ENCODE data around the gene RSAD2. TPM values are rescaled to one million over a fixed set of nuclear protein-coding genes. Genes with fewer than 3 reads are reported as not detected.

RSAD2 gene
- total RNA-seq, 2 donors from 2014 or later: 2.2 to 6.8 TPM

DNA sequence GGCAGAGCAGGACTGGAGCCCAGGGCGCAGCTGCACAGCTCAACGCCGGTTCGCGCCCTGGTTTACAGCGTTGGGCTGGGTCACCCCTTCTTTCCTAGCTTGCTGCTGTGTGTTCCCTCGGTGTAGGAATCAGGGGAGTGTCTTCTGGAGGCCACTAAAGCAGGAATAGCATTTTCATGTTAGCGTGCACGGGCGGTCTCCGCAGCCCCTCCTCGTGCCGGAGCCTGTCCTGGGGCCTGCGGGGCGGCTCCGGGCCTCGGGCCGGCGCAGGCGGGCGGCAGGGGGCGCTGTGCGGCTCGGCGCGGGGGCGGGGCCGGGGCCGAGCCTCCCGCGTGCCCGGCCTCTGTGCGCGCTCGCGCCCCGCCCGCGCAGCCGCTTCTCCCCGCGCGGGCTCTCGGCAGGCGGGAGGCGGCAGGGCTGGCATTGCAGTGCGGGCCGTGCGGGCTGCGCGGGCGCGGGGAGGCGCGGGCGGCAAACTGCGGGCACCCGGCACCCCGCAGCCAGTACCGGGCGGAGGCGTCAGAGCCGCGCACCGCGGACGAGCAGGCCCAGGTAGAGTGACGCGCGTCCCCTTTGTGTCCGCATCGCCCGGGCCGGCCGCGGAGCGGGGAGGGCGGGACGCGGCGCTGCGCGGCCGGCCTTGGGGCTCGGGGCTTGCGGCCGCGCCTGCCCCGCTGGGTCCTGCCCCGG, 39.6 kb downstream of the RSAD2 start, which contains the start of gene RNF144A:
RNF144A (plus strand) TSS at position 342 of the 690 bp plus-strand sequence. CDS start 79,515 bp downstream, outside the sequence.
- H3K4me1 Mint-ChIP-seq (ENCODE audit: low read depth in 2 of 2): peaks cover 46 to 50% of the 10 kb centered on the region in 2 donors
- H3K9me3 Mint-ChIP-seq: no peaks in the 10 kb centered on the region
- H3K27ac Mint-ChIP-seq: peak within 1 kb of the TSS; percentile 17 to 60
- DNase-seq (ENCODE audit: low spot score) (peak; percentile 84), ATAC-seq (peak; percentile 92 to 93)
- peaks cover 7% of the 10 kb centered on the region for H3K36me3 Mint-ChIP-seq
- no peaks in the 10 kb centered on the region for H3K27me3 Mint-ChIP-seq
- H3K4me3 Mint-ChIP-seq: peak within 1 kb of the TSS; percentile 81

DNA sequence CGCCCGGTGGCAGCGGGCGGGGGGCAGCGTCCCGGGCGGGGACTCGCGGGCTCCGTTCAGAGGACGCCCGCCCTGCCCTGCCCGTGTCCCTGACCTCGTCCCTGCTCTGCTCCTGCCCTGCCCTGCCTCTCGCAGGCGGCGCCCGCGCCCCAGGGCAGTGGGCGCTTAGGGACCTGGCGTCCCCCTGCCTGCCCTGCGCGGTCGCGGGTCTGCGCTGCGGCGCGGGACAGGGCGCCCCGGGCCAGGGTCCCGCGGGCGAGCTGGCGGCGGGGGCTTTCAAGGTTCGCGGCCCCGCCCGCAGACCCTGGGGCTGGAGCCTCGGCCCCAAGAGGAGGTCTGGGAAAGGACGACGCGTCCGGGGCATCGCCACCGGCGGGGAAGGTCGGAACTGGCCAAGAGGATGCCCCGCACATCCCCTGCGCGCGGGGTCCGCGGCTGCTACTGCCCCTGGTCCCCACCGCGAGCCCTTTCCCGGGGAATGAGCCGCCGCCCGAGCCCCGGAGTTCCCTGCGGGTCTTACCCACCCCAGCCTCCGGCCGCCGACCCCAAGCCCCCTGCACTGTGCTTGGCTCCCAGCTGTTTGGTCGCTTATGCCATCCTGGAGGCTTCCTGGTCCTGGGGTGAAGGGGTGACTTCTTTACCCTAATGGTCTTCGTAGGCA, 40.3 kb downstream of the RSAD2 start:
- DNase-seq (ENCODE audit: low spot score): no peak
- Mint-ChIP-seq H3K9me3 (no peaks in the 10 kb centered on the region), H3K4me3 (peak overlapping the region; percentile 81), H3K4me1 (ENCODE audit: low read depth in 2 of 2) (peaks cover 40 to 44% of the 10 kb centered on the region in 2 donors), H3K27ac (peak overlapping the region in 1 of 2 donors; percentile 60), H3K36me3 (peaks cover 7% of the 10 kb centered on the region), H3K27me3 (no peaks in the 10 kb centered on the region)
- peak; percentile 61 to 66 for ATAC-seq

DNA sequence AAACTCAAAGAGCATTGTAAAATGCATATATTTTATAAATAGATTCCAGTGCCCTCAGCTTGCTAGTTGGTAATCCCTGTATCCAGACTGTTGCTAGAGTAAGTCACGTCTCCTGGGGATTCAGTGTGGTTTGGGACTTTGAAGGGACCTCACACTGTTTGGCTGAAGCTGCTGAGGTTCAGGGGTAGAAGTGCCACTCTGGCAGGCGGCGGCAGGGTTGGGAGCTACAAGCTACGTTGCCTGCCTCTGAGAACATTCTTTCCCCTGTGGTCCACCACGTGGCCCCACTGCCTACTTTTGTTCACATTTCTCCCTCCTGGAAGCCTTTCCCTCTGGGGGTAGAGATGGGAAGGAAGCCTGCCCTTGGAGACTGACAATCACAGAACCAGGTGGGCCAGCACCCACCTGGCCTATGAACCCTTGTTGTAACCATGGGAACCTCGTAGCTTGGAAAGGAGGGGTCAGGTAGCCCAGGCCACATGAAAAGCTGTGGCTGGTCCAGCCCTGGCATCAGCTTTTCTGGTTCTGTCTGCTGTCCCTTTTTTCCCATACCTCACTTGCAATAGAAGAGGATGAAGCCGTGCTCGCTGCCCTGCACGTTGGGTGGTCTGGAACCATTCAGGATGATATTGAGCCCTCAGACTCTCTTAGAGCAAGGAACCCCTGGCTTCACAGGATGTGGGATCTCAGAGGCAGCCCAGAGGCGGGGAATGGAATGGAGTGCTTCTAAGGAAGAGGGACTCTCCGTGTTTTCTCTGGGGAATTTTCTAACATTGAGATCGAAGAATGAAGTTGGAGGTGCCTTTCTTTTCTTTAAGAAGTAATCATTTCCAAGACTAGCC, 42.5 kb downstream of the RSAD2 start:
- Mint-ChIP-seq H3K27me3 (no peaks in the 10 kb centered on the region), H3K4me3 (no peak overlapping the region), H3K36me3 (no peaks in the 10 kb centered on the region), H3K9me3 (no peaks in the 10 kb centered on the region), H3K27ac (peak overlapping the region in 1 of 2 donors; percentile 26), H3K4me1 (ENCODE audit: low read depth in 2 of 2) (peaks cover 36 to 46% of the 10 kb centered on the region in 2 donors)
- DNase-seq (ENCODE audit: low spot score) (no peak), ATAC-seq (no peak)

DNA sequence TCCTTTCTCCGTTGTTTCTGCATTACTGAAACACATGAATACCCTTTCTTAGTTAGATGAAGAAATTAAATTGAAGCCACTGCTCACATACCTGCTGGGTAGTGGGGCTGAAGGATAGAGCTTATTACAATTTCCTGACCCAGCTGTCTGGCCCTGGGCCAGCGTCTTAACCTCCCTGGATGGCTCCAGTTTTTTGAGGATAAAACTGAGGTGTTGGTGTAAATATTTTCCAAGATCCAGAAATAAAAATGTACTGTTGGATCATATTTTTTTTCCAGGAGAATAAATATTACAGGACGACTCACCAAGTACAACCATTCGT, 43.1 kb downstream of the RSAD2 start:
- H3K9me3 Mint-ChIP-seq: no peaks in the 10 kb centered on the region
- peaks cover 4% of the 10 kb centered on the region for H3K36me3 Mint-ChIP-seq
- H3K27ac Mint-ChIP-seq: peak overlapping the region in 1 of 2 donors; percentile 26
- DNase-seq (ENCODE audit: low spot score): no peak
- ATAC-seq: no peak
- no peak overlapping the region for H3K4me3 Mint-ChIP-seq
- peaks cover 35 to 46% of the 10 kb centered on the region in 2 donors for H3K4me1 Mint-ChIP-seq (ENCODE audit: low read depth in 2 of 2)
- no peaks in the 10 kb centered on the region for H3K27me3 Mint-ChIP-seq

DNA sequence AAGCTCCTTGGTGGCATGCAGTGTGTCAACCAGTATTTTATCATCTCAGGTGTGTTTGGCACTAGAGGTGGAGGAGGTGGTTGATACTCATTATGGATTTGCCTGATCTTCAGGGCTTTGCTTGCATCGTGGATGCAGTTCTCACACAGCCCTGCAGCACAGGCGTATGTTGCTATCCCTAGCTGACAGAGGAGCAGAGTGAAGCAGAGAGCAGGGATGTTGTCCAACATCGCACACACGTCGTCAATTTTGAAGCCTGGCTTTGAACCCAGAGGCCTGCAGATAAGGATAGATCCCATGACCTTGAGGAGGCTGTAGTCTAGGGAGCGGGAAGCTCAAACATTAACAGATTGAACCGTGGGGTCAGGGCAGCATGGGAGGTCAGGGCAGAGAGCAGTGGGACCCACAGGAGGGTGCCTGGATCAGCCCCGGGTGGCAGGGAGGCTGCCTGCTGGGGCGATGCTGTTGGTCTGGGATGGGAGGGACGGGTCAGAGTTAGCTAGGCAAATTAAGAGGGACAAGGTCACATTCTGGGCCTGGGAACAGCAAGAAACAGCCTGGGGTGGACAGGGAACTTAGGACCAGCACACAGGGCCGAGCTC, 43.8 kb downstream of the RSAD2 start:
- Mint-ChIP-seq H3K4me1 (ENCODE audit: low read depth in 2 of 2) (peaks cover 37 to 49% of the 10 kb centered on the region in 2 donors), H3K9me3 (no peaks in the 10 kb centered on the region), H3K27me3 (no peaks in the 10 kb centered on the region), H3K36me3 (peaks cover 7% of the 10 kb centered on the region), H3K4me3 (peak overlapping the region; percentile 27), H3K27ac (peak overlapping the region in 1 of 2 donors; percentile 26)
- ATAC-seq: no peak
- DNase-seq (ENCODE audit: low spot score): no peak

DNA sequence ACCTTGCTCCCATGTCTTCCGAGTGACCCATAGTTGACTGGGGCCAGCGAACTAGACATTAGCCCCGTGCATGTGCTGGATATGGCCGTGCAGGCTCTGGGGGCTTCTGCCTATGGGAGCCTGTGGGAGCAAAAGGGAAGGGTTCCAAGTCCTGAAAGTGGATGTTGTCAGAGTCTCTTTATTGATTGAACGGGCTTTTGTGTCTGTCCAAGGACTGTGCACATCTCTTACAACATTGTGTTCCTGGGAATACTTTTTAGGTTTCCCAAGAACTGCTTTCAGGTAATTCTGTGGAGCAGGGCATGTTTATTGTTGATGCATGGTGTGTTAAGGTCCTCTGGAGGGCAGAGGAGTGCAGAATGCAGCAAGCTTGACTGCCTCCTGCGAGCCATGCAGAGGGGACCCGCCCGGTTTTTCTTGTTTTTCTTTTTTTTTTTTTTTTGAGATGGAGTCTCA, 44.7 kb downstream of the RSAD2 start:
- DNase-seq (ENCODE audit: low spot score) (no peak), ATAC-seq (no peak)
- no peaks in the 10 kb centered on the region for H3K27me3 Mint-ChIP-seq
- H3K27ac Mint-ChIP-seq: no peak overlapping the region
- no peaks in the 10 kb centered on the region for H3K9me3 Mint-ChIP-seq
- peaks cover 40 to 49% of the 10 kb centered on the region in 2 donors for H3K4me1 Mint-ChIP-seq (ENCODE audit: low read depth in 2 of 2)
- H3K4me3 Mint-ChIP-seq: no peak overlapping the region
- peaks cover 7% of the 10 kb centered on the region for H3K36me3 Mint-ChIP-seq

DNA sequence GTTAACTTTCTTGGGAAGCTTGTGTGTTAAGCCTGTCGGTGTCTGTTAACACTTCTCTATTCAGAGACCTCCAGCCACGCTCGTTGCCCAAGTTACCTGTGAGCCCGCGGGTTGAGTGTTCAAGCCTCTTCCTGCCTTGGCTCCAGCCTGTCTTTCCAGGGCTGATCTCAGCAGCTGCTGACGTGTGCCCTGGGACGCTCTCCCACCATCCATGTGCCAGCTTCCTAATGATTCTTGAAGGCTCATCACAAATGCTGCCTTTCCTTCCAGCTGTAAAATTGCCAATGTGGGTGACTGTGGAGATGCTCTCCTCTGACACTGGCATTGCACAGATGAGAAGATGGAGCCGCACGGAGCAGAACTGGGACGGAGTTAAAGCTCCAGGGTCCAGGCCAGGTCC, 45.7 kb downstream of the RSAD2 start:
- Mint-ChIP-seq H3K9me3 (no peaks in the 10 kb centered on the region), H3K27ac (peak overlapping the region in 1 of 2 donors; percentile 56), H3K27me3 (no peaks in the 10 kb centered on the region), H3K36me3 (peaks cover 11% of the 10 kb centered on the region), H3K4me3 (no peak overlapping the region), H3K4me1 (ENCODE audit: low read depth in 2 of 2) (peaks cover 45 to 52% of the 10 kb centered on the region in 2 donors)
- DNase-seq (ENCODE audit: low spot score) (no peak), ATAC-seq (no peak)

DNA sequence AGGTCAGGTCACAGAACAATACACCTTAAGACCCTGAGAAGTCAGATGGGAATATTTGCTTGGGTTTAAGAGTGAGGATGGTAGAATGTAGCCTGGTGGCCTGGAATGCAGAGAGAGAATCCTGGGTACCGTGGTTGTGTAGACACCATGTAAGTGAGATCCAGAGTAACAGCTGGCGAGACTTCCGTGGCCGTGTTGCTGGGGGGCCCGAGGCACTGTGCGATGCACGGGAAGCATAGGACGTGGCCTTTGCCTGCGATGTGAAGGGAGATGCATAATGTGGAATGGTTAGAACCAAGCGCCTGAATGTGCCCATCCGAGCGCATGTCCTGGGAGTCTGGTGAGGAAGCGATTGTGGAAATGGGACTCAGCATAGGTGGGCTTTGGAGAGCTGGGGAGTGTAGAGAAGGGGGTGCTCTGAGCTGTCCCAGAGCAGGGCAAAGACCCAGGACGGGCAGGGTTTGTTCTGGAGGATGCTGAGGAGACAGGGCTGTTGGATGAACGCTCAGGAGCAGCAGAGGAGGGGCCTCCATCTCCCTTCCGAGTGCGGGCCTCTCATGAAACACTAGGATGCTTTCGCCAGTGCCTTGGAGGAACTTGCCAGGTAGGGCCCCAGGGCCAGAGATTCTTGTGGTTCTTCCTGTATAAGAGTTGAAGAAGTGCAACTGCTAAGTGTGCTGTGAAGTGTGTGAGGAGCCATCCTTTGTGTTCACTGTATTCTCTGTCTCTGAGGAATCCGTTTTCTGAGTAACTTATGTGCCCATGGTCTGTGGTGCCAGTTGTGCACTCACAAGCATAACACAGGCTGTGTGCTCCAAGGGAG, 46.7 kb downstream of the RSAD2 start:
- DNase-seq (ENCODE audit: low spot score): no peak
- Mint-ChIP-seq H3K27me3 (no peaks in the 10 kb centered on the region), H3K36me3 (peaks cover 18% of the 10 kb centered on the region), H3K4me3 (no peak overlapping the region), H3K27ac (peak overlapping the region in 1 of 2 donors; percentile 56), H3K4me1 (ENCODE audit: low read depth in 2 of 2) (peaks cover 46 to 54% of the 10 kb centered on the region in 2 donors), H3K9me3 (no peaks in the 10 kb centered on the region)
- ATAC-seq: no peak

DNA sequence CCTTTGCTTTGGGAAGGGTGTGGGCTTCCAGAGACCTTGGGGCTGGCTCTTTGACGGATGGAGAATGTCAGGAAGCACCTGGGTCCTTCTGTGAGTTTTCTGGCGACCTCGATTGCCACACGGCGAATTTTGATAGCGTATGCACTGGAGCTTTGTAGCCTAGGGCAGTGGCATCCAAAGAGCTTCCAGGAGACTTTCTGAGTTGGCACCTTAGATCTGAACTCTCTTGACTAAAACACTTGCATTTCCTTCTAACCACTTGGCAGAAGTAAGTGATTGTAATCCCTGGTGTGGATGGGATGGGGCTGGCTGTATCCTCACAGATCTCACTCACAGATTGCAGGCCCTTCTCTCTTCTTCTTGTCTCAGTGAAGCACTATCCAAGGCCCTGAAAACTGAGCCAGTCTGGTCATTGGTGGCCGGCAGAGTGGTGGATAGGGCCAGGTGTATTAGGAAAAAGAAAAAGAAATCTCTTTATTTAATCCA, 47.4 kb downstream of the RSAD2 start:
- ATAC-seq (no peak), DNase-seq (ENCODE audit: low spot score) (no peak)
- peaks cover 18% of the 10 kb centered on the region for H3K36me3 Mint-ChIP-seq
- peaks cover 46 to 57% of the 10 kb centered on the region in 2 donors for H3K4me1 Mint-ChIP-seq (ENCODE audit: low read depth in 2 of 2)
- H3K27ac Mint-ChIP-seq: peak overlapping the region; percentile 56 to 61
- H3K27me3 Mint-ChIP-seq: no peaks in the 10 kb centered on the region
- no peak overlapping the region for H3K4me3 Mint-ChIP-seq
- H3K9me3 Mint-ChIP-seq: no peaks in the 10 kb centered on the region

DNA sequence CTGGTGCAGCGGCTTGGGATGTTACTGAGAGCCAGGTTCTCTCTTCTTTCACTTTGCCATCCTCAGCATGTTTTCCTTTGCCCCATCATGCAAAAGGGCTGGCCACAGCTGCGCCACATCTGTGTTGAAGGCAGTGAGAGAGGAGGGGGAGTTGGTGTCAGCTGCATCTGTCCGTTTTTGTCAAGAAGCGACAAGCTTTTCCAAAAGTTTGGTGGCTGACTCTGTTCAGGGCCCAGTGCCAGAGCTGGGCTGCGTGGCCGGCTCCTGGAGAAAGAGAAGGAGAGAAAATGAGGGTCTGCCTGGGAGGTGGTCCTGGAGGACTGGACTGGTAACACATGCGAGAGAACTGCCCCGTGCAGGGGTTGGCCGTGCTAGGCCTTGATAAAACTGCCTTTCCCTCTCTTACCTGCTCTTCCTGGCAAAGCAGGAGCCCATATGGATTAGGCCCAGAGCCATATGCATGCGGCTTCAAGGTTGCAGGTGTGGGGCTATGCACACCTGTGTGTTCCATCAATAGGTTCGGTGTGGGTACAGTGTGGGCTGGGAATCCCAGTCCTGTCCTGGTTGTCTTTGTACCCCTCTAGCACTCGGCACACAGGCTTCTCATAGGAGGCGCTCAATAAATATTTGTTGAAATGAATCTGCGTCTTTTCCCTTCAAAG, 48.6 kb downstream of the RSAD2 start:
- H3K4me3 Mint-ChIP-seq: no peak overlapping the region
- peaks cover 45 to 55% of the 10 kb centered on the region in 2 donors for H3K4me1 Mint-ChIP-seq (ENCODE audit: low read depth in 2 of 2)
- no peaks in the 10 kb centered on the region for H3K27me3 Mint-ChIP-seq
- DNase-seq (ENCODE audit: low spot score) (no peak), ATAC-seq (no peak)
- peaks cover 18% of the 10 kb centered on the region for H3K36me3 Mint-ChIP-seq
- no peaks in the 10 kb centered on the region for H3K9me3 Mint-ChIP-seq
- H3K27ac Mint-ChIP-seq: peak overlapping the region; percentile 56 to 61

DNA sequence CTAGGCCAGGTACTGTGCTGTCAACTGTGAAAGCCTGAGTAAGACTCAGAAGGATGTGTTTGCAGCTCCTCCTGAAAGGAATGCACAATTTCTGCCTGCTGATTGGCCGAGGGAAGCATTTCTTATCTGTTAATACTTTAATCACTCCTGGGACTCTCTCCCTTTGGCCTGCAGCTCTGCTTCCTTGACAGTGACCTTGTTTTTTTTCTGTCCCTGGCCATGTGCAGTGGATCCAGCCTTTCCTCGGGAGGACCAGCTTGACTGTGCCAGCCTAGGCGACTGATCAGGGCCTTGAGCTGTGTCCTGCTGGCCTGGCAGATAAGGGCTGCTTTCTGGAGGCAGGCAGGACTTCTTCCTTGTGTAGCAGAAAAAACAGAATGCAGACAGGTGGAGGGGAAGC, 49.6 kb downstream of the RSAD2 start:
- Mint-ChIP-seq H3K4me1 (ENCODE audit: low read depth in 2 of 2) (peaks cover 50 to 60% of the 10 kb centered on the region in 2 donors), H3K27me3 (no peaks in the 10 kb centered on the region), H3K4me3 (no peak overlapping the region), H3K36me3 (peaks cover 18% of the 10 kb centered on the region), H3K27ac (no peak overlapping the region), H3K9me3 (no peaks in the 10 kb centered on the region)
- peak in 1 of 2 donors; percentile 8 for ATAC-seq
- DNase-seq (ENCODE audit: low spot score): no peak

DNA sequence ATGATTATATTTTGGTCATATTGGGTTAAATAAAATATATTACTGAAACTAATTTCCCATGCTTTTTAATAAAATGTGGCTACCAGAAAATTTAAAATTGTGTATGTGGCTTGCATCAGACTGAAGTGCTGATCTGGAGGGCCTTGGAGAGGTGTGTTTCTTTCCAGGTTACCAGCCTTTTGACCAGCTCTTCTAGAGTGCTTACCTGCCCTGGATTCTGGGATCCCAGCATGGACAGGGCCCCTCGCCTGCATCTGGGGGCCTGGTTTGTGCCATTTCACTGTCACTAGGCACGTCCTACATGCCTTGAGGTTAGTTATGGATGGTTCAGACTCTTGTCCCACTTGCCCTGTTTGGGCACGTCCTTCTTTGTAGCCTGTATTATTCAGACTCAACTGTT, 50.2 kb downstream of the RSAD2 start:
- Mint-ChIP-seq H3K27me3 (no peaks in the 10 kb centered on the region), H3K4me1 (ENCODE audit: low read depth in 2 of 2) (peaks cover 50 to 62% of the 10 kb centered on the region in 2 donors), H3K27ac (no peak overlapping the region), H3K4me3 (no peak overlapping the region), H3K9me3 (no peaks in the 10 kb centered on the region), H3K36me3 (peaks cover 18% of the 10 kb centered on the region)
- ATAC-seq (no peak), DNase-seq (ENCODE audit: low spot score) (no peak)

Data from natural killer cell treated with Interleukin-12 subunit alpha and Interleukin-12 subunit beta and Interleukin-15 and Interleukin-18, amount 100 ng/mL, for 72 hours (primary cell).